Spleen (tissue), 7 donors: ENCODE data around the gene POLR3B.

Source experiments
- CTCF ChIP-seq, 11 experiments: fragments of 200-600 bp in 7 of 11; fragments of 450-650 bp in 4 of 11; sonication (generic) in 4 of 11; IDR thresholded peaks in 8 of 11; conservative IDR thresholded peaks in 3 of 11; 1 replicate in 7 of 11; 2 replicates in 4 of 11; pipeline versions ENCODE4 v1.4.0 to v1.8.0; 2016 to 2021; ENCODE audit warnings: antibody characterized with exemption in 11 of 11, inconsistent platforms in 4 of 11, mild to moderate bottlenecking in 1 of 11
- POLR2A ChIP-seq, 3 donors: fragments of 450-650 bp; IDR thresholded peaks; one replicate each; pipeline ENCODE4 v1.5.1; 2017; ENCODE audit warnings: antibody characterized with exemption in 3 of 3, mild to moderate bottlenecking in 1 of 3
- POLR2AphosphoS5 ChIP-seq, 3 donors: sonication (generic); formaldehyde crosslinking; IDR thresholded peaks; one replicate each; pipeline ENCODE4 v1.5.1; 2017; ENCODE audit warnings: antibody characterized with exemption in 3 of 3
- donor health status: DM: no; HTN: no; CAD: no; lungs with moderate emphysema.
- donor health status: DM: no; HTN: no; CAD: no.
- donor health status: DM: no; HTN: no; CAD: no.

GRCh38 chr12:106429043-106429552 lies 71.5 kb downstream of the POLR3B start:
- TF ChIP-seq CTCF (IDR thresholded peaks at IDR 0.05 in 8 of 11, conservative IDR thresholded peaks at IDR 0.05 in 3 of 11) (no peak), POLR2A (IDR thresholded peaks at IDR 0.05) (no peak), POLR2AphosphoS5 (IDR thresholded peaks at IDR 0.05) (no peak)
